ENCODE results near the gene PSIP1. TPM values are rescaled to one million over a fixed set of nuclear protein-coding genes. Genes with fewer than 3 reads are reported as not detected.
A peak's percentile ranks its signal among the peaks of the same experiment; 100 is the strongest.

Gene PSIP1
- total and polyA plus RNA-seq, 2 donors (not counting 1 experiment from before 2014, with no cell fraction given) = 19.7 to 124 TPM

DNA sequence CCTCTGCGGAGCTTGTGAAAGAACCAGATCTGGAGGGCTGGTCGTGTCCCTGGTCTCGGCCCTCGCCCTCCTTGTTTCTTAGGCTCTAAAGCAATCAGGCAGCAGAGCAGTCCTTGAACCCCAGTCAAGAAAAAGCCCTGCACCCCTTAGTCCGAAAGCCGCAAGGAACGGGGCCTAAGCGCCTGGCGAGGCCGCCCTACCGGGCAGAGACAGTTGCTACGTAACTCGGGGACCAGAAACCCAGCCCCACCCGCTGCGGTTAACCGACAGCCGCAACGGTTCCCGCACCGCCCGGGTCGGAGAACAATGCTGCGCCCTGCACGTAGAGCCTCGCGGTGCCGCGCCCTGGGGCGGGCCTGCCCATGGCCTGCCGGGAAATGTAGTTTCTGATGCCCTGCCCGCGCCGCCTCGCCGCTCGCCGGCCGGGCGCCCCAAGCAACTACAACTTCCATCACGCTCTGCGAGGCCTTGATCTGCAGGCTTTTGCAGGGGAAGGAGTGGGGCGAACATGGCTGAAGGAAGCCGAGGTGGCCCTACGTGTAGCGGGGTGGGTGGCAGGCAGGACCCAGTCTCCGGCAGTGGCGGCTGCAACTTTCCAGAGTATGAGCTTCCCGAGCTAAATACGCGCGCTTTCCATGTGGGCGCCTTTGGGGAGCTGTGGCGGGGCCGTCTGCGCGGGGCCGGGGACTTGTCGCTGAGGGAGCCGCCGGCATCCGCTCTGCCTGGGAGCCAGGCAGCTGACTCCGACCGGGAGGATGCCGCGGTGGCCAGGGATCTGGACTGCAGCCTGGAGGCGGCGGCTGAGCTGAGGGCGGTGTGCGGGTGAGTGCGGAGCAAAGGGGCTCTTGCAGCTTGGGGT is 88.2 kb downstream of the PSIP1 start, which contains the start of gene SNAPC3:
TSS of gene SNAPC3 (plus strand) at position 505 of the 859 bp plus-strand sequence. CDS start at position 509, 4 bp downstream.
- whole genome bisulfite sequencing (ENCODE audit: insufficient coverage) = under 1% methylated on average over 70 of the region's 70 CpGs
- intact Hi-C loops (cut with micrococcal nuclease) = loop anchor here (1.0 to 2.0 kb wide), 5 partner anchors 88 to 211 kb away; partner anchors contain the start of genes PSIP1 and TTC39B
- Histone ChIP-seq H2AFZ (ENCODE audit: insufficient read depth, low read depth, low read length, poor library complexity, severe bottlenecking) (peak within 1 kb of the TSS; percentile 90), H3K4me2 (replicated peaks; ENCODE audit: low read depth, low read length, poor library complexity, severe bottlenecking) (peak within 1 kb of the TSS; percentile 75), H3K79me2 (ENCODE audit: control insufficient read depth, insufficient read depth, low read length) (peaks cover 48% of the 10 kb centered on the region), H3K27me3 (replicated peaks in 1 of 4; ENCODE audit: control extremely low read depth in 1 of 4, control insufficient read depth in 3 of 4, insufficient read depth in 4 of 4, low read length in 3 of 4) (no peaks in the 10 kb centered on the region), H3K4me3 (ENCODE audit: control extremely low read depth in 1 of 5, extremely low read depth in 1 of 5, insufficient read depth in 1 of 5, low read depth in 2 of 5, low read length in 4 of 5) (peak within 1 kb of the TSS; percentile 73 to 95 (median 87)), H3K9ac (ENCODE audit: low read length) (peak within 1 kb of the TSS; percentile 84), H3K9me3 (ENCODE audit: control extremely low read depth in 1 of 3, control insufficient read depth in 2 of 3, insufficient read depth in 1 of 3, low read length in 2 of 3) (no peaks in the 10 kb centered on the region), H3K27ac (ENCODE audit: low read length in 2 of 2) (peak within 1 kb of the TSS; percentile 68 to 74), H3K36me3 (replicated peaks in 1 of 2; ENCODE audit: control extremely low read depth in 1 of 2, control insufficient read depth in 1 of 2, extremely low read depth in 1 of 2, insufficient read depth in 2 of 2, low read length in 1 of 2) (peaks cover 0 to 4% of the 10 kb centered on the region in 2 experiments), H3K4me1 (ENCODE audit: control insufficient read depth in 2 of 2, insufficient read depth in 2 of 2, low read length in 2 of 2) (peaks cover 32 to 34% of the 10 kb centered on the region in 2 donors), H4K20me1 (ENCODE audit: control insufficient read depth, insufficient read depth, low read length, poor library complexity, severe bottlenecking) (peaks cover 8% of the 10 kb centered on the region)
- Mint-ChIP-seq H3K27me3 (no peaks in the 10 kb centered on the region), H3K4me1 (peaks cover 39% of the 10 kb centered on the region), H3K4me3 (peak within 1 kb of the TSS; percentile 93), H3K9me3 (ENCODE audit: insufficient read depth) (no peaks in the 10 kb centered on the region), H3K27ac (peak within 1 kb of the TSS; percentile 84)
- TF ChIP-seq, protein P1, sequence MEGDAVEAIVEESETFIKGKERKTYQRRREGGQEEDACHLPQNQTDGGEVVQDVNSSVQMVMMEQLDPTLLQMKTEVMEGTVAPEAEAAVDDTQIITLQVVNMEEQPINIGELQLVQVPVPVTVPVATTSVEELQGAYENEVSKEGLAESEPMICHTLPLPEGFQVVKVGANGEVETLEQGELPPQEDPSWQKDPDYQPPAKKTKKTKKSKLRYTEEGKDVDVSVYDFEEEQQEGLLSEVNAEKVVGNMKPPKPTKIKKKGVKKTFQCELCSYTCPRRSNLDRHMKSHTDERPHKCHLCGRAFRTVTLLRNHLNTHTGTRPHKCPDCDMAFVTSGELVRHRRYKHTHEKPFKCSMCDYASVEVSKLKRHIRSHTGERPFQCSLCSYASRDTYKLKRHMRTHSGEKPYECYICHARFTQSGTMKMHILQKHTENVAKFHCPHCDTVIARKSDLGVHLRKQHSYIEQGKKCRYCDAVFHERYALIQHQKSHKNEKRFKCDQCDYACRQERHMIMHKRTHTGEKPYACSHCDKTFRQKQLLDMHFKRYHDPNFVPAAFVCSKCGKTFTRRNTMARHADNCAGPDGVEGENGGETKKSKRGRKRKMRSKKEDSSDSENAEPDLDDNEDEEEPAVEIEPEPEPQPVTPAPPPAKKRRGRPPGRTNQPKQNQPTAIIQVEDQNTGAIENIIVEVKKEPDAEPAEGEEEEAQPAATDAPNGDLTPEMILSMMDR (IDR thresholded peaks at IDR 0.05) = no peak
- no peak for TF ChIP-seq EZH2 (IDR thresholded peaks at IDR 0.05; ENCODE audit: borderline replicate concordance, insufficient read depth, low read depth, low read length, poor library complexity, severe bottlenecking)
- DNase-seq = peak; percentile 95
- ChIA-PET CTCF (interaction anchor here (0.5 to 3.0 kb wide), 4 partner anchors 8 to 210 kb away, joined by 3 to 8 read pairs (median 3); no protein-coding TSS in a partner anchor), POLR2A (interaction anchor here (0.5 to 1.4 kb wide), 2 partner anchors 88 to 130 kb away, joined by 3 to 5 read pairs; partner anchors contain the start of gene PSIP1)
- ATAC-seq (ENCODE audit: low read depth) = peak; percentile 98

Measured in B cell (primary cell).